H9 (cell line): Measurements from ENCODE around the gene HTD2. TPM values are rescaled to one million over a fixed set of nuclear protein-coding genes. Genes with fewer than 3 reads are reported as not detected.

ENCODE experiments used
- DNase-seq: peaks from one replicate; pipeline ENCODE4 v3.0.0-alpha.2; 2017
- H2AFZ ChIP-seq: one replicate; pipeline ENCODE4 v1.6.1; 2013; ENCODE audit warnings: mild to moderate bottlenecking, low read length, control low read depth, moderate library complexity
- H2AK5ac ChIP-seq: 2 replicates; pipeline ENCODE4 v1.6.1; 2013; ENCODE audit warnings: low read length, control low read depth, mixed read lengths; ENCODE audit not compliant: insufficient read length
- H2BK120ac ChIP-seq: one replicate; pipeline ENCODE4 v1.6.1; 2013; ENCODE audit warnings: low read depth, mild to moderate bottlenecking, low read length, control low read depth, inconsistent platforms; ENCODE audit not compliant: poor library complexity, severe bottlenecking
- H2BK12ac ChIP-seq: 2 replicates; pipeline ENCODE4 v1.6.1; 2013; ENCODE audit warnings: low read length, control low read depth, mixed read lengths, low read depth; ENCODE audit not compliant: insufficient read length
- H2BK15ac ChIP-seq: 2 replicates; pipeline ENCODE4 v1.6.1; 2013; ENCODE audit warnings: low read depth, low read length, control low read depth
- H2BK20ac ChIP-seq: one replicate; pipeline ENCODE4 v1.6.1; 2013; ENCODE audit warnings: low read depth, mild to moderate bottlenecking, low read length, control low read depth, inconsistent platforms; ENCODE audit not compliant: poor library complexity, severe bottlenecking
- H2BK5ac ChIP-seq: 2 replicates; pipeline ENCODE4 v1.6.1; 2013; ENCODE audit warnings: low read length, control low read depth, mixed read lengths; ENCODE audit not compliant: insufficient read length
- H3K14ac ChIP-seq: 2 replicates; pipeline ENCODE4 v1.6.1; 2013; ENCODE audit warnings: low read length, control low read depth; ENCODE audit not compliant: insufficient read depth
- H3K18ac ChIP-seq: 2 replicates; pipeline ENCODE4 v1.6.1; 2013; ENCODE audit warnings: low read depth, mild to moderate bottlenecking, mixed read lengths, low read length, control low read depth; ENCODE audit not compliant: insufficient read length
- H3K23ac ChIP-seq: 2 replicates; pipeline ENCODE4 v1.6.1; 2013; ENCODE audit warnings: low read length, control low read depth, mixed read lengths, low read depth; ENCODE audit not compliant: insufficient read length
- H3K23me2 ChIP-seq: 2 replicates; pipeline ENCODE4 v1.6.1; 2013; ENCODE audit warnings: low read depth, mild to moderate bottlenecking, mixed read lengths, low read length, control low read depth; ENCODE audit not compliant: insufficient read length, poor library complexity, severe bottlenecking
- H3K27ac ChIP-seq: 2 replicates; pipeline ENCODE4 v1.5.1; 2013; ENCODE audit warnings: low read length, control low read depth, mixed read lengths, low read depth; ENCODE audit not compliant: insufficient read length
- H3K27me3 ChIP-seq: 2 replicates; pipeline ENCODE4 v1.6.1; 2013; ENCODE audit warnings: low read length, control low read depth, inconsistent platforms; ENCODE audit not compliant: insufficient read depth
- H3K4ac ChIP-seq: 2 replicates; pipeline ENCODE4 v1.6.1; 2013; ENCODE audit warnings: low read depth, mild to moderate bottlenecking, control low read depth, inconsistent platforms, low read length, moderate library complexity
- H3K4me1 ChIP-seq: 2 replicates; pipeline ENCODE4 v1.6.1; 2013; ENCODE audit warnings: low read length, control low read depth, inconsistent platforms; ENCODE audit not compliant: insufficient read depth
- H3K4me2 ChIP-seq: 2 replicates; pipeline ENCODE4 v1.6.1; 2013; ENCODE audit warnings: low read length, control low read depth, mixed read lengths; ENCODE audit not compliant: insufficient read length, insufficient read depth
- H3K56ac ChIP-seq: 2 replicates; pipeline ENCODE4 v1.6.1; 2013; ENCODE audit warnings: low read depth, mild to moderate bottlenecking, mixed read lengths, low read length, control low read depth; ENCODE audit not compliant: insufficient read length
- H3K79me1 ChIP-seq: 2 replicates; pipeline ENCODE4 v1.6.1; 2013; ENCODE audit warnings: low read depth, mild to moderate bottlenecking, moderate library complexity, low read length, control low read depth, inconsistent platforms; ENCODE audit not compliant: insufficient read depth, poor library complexity, severe bottlenecking
- H3K79me2 ChIP-seq: 2 replicates; pipeline ENCODE4 v1.6.1; 2013; ENCODE audit warnings: low read length, control low read depth, inconsistent platforms; ENCODE audit not compliant: insufficient read depth
- H3K9ac ChIP-seq: 2 replicates; pipeline ENCODE4 v1.6.1; 2013; ENCODE audit warnings: low read length, control low read depth, mixed read lengths; ENCODE audit not compliant: insufficient read length; ENCODE audit errors: extremely low read depth
- H3K9me3 ChIP-seq: one replicate; pipeline ENCODE4 v1.6.1; 2013; ENCODE audit warnings: low read depth, low read length, inconsistent platforms; ENCODE audit not compliant: control insufficient read depth
- H3T11ph ChIP-seq: one replicate; pipeline ENCODE4 v1.6.1; 2013; ENCODE audit warnings: mild to moderate bottlenecking, low read length, control low read depth, inconsistent platforms
- H4K20me1 ChIP-seq: one replicate; pipeline ENCODE4 v1.6.1; 2013; ENCODE audit not compliant: control insufficient read depth, insufficient read length, insufficient read depth
- H4K5ac ChIP-seq: 2 replicates; pipeline ENCODE4 v1.6.1; 2013; ENCODE audit warnings: low read depth, mild to moderate bottlenecking, mixed read lengths, low read length, control low read depth; ENCODE audit not compliant: insufficient read length
- H4K8ac ChIP-seq: replicated peaks from 2 replicates; pipeline ENCODE4 v1.6.1; 2013; ENCODE audit warnings: low read length, control low read depth, mixed read lengths, low read depth; ENCODE audit not compliant: insufficient read length
- H4K91ac ChIP-seq: 2 replicates; pipeline ENCODE4 v1.6.1; 2013; ENCODE audit warnings: low read depth, mild to moderate bottlenecking, moderate library complexity, mixed read lengths, low read length, control low read depth; ENCODE audit not compliant: insufficient read length
- H3K27ac Mint-ChIP-seq, 3 experiments: 2 replicates in 2 of 3; 3 replicates in 1 of 3; pipeline ENCODE4 v1.8.0; 2020 to 2021; ENCODE audit warnings: mixed read lengths in 3 of 3, mild to moderate bottlenecking in 1 of 3, moderate library complexity in 1 of 3
- H3K27me3 Mint-ChIP-seq: 2 replicates; pipeline ENCODE4 v1.8.0; 2021; ENCODE audit warnings: low read depth, mild to moderate bottlenecking, moderate library complexity, mixed read lengths
- H3K36me3 Mint-ChIP-seq, 3 experiments: 2 replicates in 2 of 3; 3 replicates in 1 of 3; pipeline ENCODE4 v1.8.0; 2020 to 2021; ENCODE audit warnings: low read depth in 3 of 3, mixed read lengths in 3 of 3; ENCODE audit not compliant: insufficient read depth in 1 of 3
- H3K4me1 Mint-ChIP-seq, 2 experiments: 2 replicates each; pipeline ENCODE4 v1.8.0; 2020; ENCODE audit warnings: mixed read lengths in 2 of 2
- H3K4me3 Mint-ChIP-seq, 2 experiments: 2 replicates in 1 of 2; 3 replicates in 1 of 2; pipeline ENCODE4 v1.8.0; 2020 to 2021; ENCODE audit warnings: mild to moderate bottlenecking in 2 of 2, mixed read lengths in 2 of 2, moderate library complexity in 1 of 2
- H3K9me3 Mint-ChIP-seq, 2 experiments: 2 replicates in 1 of 2; 3 replicates in 1 of 2; pipeline ENCODE4 v1.8.0; 2020; ENCODE audit warnings: mild to moderate bottlenecking in 2 of 2, mixed read lengths in 2 of 2, moderate library complexity in 1 of 2
- WGBS: extraction: QIAGEN DNeasy Blood & Tissue Kit; methylation state at CpG from one replicate; pipeline ENCODE4 v1.1.7; 2013; ENCODE audit warnings: missing lambda C conversion rate, low lambda C conversion rate, mixed read lengths; ENCODE audit not compliant: insufficient read length; ENCODE audit errors: extremely low coverage; 5-methylcytosine and 5-hydroxymethylcytosine counted together
- total RNA-seq: library from RNA; stranded (reverse); gene quantifications from 2 replicates; pipeline ENCODE4 v1.2.1, GENCODE V29; 2021
- TF ChIP-seq, protein P1 (sequence below): fragments of 200-600 bp; sonication (generic); conservative IDR thresholded peaks from 3 replicates; pipeline ENCODE4 v1.8.0; 2021; ENCODE audit warnings: antibody characterized with exemption, mild to moderate bottlenecking

The HTD2 gene
- total RNA-seq, 1 experiment from 2014 or later = 13.4 TPM

GRCh38 chr3:58293516-58293915, 12.8 kb upstream of the HTD2 start:
- H2BK15ac ChIP-seq = no peak overlapping the region
- TF ChIP-seq, protein P1, sequence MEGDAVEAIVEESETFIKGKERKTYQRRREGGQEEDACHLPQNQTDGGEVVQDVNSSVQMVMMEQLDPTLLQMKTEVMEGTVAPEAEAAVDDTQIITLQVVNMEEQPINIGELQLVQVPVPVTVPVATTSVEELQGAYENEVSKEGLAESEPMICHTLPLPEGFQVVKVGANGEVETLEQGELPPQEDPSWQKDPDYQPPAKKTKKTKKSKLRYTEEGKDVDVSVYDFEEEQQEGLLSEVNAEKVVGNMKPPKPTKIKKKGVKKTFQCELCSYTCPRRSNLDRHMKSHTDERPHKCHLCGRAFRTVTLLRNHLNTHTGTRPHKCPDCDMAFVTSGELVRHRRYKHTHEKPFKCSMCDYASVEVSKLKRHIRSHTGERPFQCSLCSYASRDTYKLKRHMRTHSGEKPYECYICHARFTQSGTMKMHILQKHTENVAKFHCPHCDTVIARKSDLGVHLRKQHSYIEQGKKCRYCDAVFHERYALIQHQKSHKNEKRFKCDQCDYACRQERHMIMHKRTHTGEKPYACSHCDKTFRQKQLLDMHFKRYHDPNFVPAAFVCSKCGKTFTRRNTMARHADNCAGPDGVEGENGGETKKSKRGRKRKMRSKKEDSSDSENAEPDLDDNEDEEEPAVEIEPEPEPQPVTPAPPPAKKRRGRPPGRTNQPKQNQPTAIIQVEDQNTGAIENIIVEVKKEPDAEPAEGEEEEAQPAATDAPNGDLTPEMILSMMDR = no peak
- H2AFZ ChIP-seq = no peak overlapping the region
- no peak overlapping the region for H2BK5ac ChIP-seq
- no peak overlapping the region for H2BK120ac ChIP-seq
- H2AK5ac ChIP-seq = no peak overlapping the region
- WGBS = no CpG with 5 or more reads among the region's 9 CpGs
- H3K27ac ChIP-seq = no peak overlapping the region
- H3K23me2 ChIP-seq = no peaks in the 10 kb centered on the region
- no peak overlapping the region for H3K56ac ChIP-seq
- peaks cover 11 to 22% of the 10 kb centered on the region in 2 experiments; a peak in 4 of 5 replicates for H3K9me3 Mint-ChIP-seq
- no peak overlapping the region for H4K5ac ChIP-seq
- no peaks in the 10 kb centered on the region for H4K20me1 ChIP-seq
- H3K79me2 ChIP-seq = no peaks in the 10 kb centered on the region
- H3K9ac ChIP-seq = no peak overlapping the region
- no peaks in the 10 kb centered on the region for H3K79me1 ChIP-seq
- no peak overlapping the region for H3K18ac ChIP-seq
- no peak for DNase-seq
- H2BK20ac ChIP-seq = no peak overlapping the region
- no peak overlapping the region for H3K4me3 Mint-ChIP-seq
- H3K27me3 ChIP-seq = no peaks in the 10 kb centered on the region
- no peak overlapping the region for H3K27ac Mint-ChIP-seq
- no peak overlapping the region for H3K4ac ChIP-seq
- no peak overlapping the region for H3K23ac ChIP-seq
- H4K91ac ChIP-seq = no peak overlapping the region
- H3K9me3 ChIP-seq = no peaks in the 10 kb centered on the region
- H3K4me1 ChIP-seq = no peaks in the 10 kb centered on the region
- H3K14ac ChIP-seq = no peak overlapping the region
- H3K36me3 Mint-ChIP-seq = peaks cover 3 to 13% (median 9%) of the 10 kb centered on the region in 3 experiments; a peak in 5 of 7 replicates
- H4K8ac ChIP-seq = no peak overlapping the region
- no peaks in the 10 kb centered on the region; the same call in 1 of the 2 replicates for H3K27me3 Mint-ChIP-seq
- H3K4me1 Mint-ChIP-seq = peaks cover 4 to 7% of the 10 kb centered on the region in 2 experiments; a peak in 2 of 4 replicates
- H3K4me2 ChIP-seq = no peak overlapping the region
- H3T11ph ChIP-seq = no peak overlapping the region
- no peak overlapping the region for H2BK12ac ChIP-seq
